Prostate gland (tissue), 2 donors: ENCODE results near the gene NECAP2.

ENCODE experiments used
- CTCF ChIP-seq, 4 experiments: fragments of 200-600 bp in 2 of 4; fragments of 450-650 bp in 2 of 4; sonication (generic) in 2 of 4; IDR thresholded peaks; 1 replicate in 3 of 4; 2 replicates in 1 of 4; pipeline ENCODE4 v1.5.1; 2016 to 2019; ENCODE audit warnings: antibody characterized with exemption in 4 of 4, mild to moderate bottlenecking in 2 of 4, moderate library complexity in 2 of 4
- POLR2A ChIP-seq: fragments of 450-650 bp; IDR thresholded peaks from one replicate; pipeline ENCODE4 v1.6.1; 2016; ENCODE audit warnings: antibody characterized with exemption, mild to moderate bottlenecking
- POLR2AphosphoS5 ChIP-seq: sonication (generic); formaldehyde crosslinking; IDR thresholded peaks from one replicate; pipeline ENCODE4 v1.6.1; 2017; ENCODE audit warnings: antibody characterized with exemption

- TF ChIP-seq CTCF (IDR thresholded peaks at IDR 0.05) (no peak), POLR2A (no peak), POLR2AphosphoS5 (no peak)
Observed at GRCh38 chr1:16397120-16397519, 43.4 kb upstream of the NECAP2 start.
